Stimulated activated CD4-positive, alpha-beta T cell treated with anti-CD3 and anti-CD28 coated beads, Interleukin-2, amount 100 ng/mL, for 4 hours (primary cell): Measurements from ENCODE around the gene PCSK6.

Experiments
- DNase-seq: peaks from one replicate; pipeline ENCODE4 v3.0.0-alpha.2; 2020; ENCODE audit warnings: low read depth

PCSK6 gene

DNA sequence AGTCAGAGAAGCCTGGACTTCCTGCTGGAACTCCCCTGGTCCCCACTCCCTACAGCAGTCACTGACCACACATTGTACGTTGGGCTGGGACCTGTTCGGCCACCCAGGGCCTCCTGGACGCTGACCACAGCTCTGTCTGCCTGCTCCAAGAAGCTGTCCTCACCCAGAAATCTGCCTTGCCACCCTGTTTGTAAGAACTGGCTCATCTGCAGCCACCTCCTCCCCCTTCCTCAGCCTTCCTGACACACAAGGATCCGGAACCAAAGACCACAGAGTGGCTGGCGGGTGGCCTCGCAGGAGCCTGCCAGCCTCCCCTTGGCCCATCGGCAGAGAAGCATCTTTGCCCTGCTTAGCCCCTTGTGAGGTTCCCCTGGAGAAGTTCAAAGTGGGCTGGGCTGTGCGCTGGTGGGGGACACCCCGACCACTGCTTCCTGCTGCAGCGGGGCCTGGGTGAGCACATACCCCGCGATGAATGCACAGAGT is 91.9 kb downstream of the PCSK6 start:
- no peak for DNase-seq

- DNase-seq = no peak
Observed at GRCh38 chr15:101396484-101397261, 92.8 kb downstream of the PCSK6 start.

DNA sequence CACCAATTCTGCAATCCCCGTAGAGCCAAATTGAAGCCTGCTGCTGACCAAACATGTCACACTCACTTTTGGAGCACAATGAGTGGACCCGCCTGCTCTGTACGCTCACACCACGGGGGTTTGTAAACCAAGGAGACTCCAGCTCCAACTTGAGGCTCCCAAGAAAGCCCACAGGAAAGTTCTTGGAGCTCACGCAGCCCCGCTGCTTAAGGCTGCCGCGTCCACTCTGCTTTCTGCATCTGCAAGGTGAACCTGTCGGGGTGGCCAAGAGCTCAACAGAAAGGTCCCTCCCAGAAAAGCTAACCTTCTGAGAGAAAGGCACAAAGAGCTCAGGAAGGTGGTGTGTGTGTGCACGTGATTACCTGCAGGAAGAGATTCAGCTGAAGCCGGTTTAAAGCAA is 94.9 kb downstream of the PCSK6 start:
- no peak for DNase-seq

DNA sequence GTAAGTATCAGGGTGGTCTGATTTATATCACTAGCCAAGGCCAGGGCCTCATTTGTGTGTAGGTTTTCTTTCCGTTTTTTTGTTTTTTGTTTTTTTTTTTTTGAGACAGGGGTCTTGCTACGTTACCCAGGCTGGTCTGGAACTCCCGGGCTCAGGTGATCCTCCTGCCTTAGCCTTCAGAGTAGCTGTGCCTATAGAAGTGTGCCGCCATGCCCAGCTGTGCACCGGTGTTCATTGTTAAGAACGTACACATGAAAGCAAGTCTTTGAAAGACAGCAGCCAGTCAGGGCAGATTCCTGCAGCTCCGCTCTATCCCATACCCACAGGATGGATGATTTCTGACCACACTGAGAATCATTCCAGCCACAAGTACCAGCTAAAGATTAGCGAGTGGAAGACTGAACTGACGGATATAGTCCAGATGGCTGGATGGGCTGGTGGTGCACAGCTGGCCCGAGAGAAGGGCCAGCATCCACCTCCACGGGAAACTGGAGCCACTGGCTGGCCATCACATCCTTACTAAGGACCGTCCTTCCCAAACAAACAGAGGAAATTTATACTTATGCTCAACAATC is 95.4 kb downstream of the PCSK6 start:
- no peak for DNase-seq

- DNase-seq = no peak
Observed at GRCh38 chr15:101393172-101393571, 96.3 kb downstream of the PCSK6 start.

DNA sequence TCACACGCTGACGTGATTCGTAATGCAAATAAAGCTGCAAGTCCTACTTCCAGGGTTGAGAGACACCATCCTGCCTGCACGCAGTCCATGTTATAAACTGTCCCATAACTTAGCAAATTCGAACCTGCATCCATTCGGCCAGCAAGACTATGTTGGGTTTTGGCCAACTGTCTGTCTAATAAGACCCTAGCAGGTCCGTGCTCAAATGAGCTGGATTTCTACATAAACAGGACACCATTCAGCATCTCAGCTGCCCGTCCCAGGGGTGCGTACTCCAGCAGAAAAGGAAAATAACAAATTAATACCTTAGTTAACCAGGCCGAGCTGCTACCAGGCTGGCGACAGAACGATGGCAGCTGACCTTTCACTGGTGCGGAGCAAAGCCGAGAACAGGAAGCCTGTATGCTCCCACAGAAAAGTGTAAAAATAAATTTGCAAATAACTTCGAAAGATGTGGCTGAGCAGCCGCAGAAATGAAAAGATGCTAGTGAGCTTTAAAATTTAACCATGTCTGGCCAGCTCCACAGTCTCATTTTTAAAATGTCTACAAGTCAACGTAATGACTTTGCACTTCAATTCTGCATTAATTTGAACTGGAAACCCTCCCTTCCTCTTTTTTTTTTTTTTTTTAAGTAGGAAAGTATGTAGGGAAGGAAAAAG is 97.4 kb downstream of the PCSK6 start:
- DNase-seq = no peak

- DNase-seq = no peak
Observed at GRCh38 chr15:101391431-101391830, 98.1 kb downstream of the PCSK6 start.

DNA sequence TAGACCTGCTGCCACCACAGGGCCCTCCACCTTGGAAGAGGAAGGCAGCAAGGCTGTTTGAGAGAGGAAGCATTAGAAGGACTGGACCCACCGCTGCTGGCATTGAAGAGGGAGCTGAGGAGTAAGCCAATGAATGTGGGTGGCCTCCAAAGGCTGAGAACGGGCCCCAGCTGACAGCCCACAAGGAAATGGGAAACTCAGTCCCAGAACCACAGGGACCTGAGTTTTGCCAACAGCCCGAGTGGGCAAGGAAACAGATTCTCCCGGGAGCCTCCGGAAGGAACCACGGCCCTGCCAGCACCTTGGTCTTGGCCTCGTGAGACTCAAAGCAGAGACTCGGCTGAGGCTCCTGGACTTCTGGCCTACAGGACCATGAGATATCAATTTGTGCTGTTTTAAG is 99.0 kb downstream of the PCSK6 start:
- no peak for DNase-seq

DNA sequence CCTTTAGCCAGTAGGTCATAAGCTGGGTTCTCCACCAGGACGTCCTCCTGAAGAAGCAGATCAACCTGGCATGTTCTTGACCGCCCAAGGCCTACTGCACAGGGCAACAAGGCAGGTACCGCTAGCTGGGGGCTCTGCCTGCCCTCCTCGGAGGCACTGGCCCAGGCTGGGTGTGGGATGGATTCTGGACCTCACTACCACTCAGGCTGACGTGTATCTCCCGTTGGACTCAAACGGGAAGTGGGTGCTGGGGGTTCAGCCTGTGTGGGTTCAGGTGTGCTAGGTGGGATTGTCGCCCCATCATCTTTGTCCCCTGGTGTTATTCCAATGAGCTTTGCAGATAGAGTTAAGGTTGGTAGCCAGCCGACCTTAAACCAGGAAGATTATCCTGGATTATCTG is 99.4 kb downstream of the PCSK6 start:
- no peak for DNase-seq

GRCh38 chr15:101389362-101389761 is 100.1 kb downstream of the PCSK6 start:
- DNase-seq = no peak

DNA sequence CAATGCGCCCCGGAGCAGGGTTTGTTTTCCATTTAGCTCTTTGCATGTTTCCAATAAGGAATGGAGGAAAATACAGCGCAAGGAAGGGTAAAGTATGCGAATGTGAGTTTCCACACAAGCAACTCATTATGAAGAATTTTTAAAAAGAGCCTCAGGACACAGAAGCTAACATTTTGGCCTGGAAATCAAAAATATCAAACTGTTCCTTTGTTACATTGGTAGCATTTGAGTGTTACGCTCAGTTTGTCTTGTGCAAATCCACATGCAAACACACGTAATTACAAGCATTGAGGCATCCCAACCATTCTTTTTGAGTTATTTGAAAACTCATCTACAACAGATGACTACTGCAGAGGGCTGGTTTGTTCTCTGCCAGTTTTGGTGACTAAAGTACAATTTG is 101.5 kb downstream of the PCSK6 start:
- DNase-seq = no peak

DNA sequence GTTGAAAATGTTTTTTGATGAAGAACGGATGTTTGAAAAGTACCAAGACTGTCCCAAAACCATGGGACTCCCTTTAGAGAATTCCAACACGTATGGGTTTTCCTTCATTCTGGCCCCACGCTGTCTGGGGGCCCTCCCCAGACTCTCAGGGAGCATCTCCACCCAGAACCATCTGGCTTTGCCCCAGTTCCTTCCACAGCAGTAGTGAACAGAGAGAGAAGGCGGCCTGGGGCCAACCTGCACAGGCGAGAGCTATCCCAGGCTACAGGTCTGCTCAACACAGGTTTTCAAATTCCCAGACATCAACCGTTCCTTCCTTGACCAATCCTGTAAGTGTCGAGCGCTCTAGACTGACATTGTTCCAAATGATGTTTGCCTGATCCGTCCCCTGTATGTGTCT is 101.9 kb downstream of the PCSK6 start:
- DNase-seq = no peak

DNA sequence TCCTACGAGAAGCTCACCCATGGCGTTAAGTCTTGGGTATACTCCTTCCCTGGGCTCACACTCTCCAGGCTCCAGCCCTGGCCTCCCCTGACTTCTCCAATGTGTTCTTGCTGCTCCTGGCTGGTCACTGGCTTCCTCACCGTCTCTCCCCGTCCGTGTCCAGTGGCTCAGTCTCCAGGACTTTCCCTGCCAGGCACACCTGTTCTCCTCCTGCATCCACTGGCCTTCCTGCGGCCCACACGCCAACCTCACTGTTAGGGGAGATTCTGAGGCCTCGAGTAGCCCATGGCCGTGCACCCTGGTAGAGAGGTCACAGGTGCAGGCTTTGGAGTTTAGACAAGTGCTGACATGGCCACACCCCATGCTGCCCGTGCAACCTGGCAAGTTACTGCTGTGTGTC is 102.5 kb downstream of the PCSK6 start:
- DNase-seq = no peak

DNA sequence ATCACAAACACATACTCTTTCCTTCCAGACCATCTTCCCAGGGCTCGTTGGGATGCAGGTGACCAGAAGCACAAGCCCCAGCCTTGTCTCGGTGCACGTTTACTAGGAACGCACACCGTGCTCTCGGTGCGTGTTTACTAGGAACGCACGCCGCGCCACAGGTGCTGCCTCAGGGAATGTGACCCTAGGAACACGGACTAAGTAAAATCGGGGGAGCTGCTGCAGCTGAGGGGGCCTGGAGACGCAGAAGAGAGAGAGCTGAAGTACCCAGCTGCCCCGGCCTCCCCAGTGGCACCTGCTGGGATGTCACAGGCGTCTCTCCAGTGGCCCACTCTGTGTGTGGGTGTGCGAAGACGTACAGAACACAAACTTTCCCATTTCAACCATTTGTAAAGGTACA is 103.5 kb downstream of the PCSK6 start:
- DNase-seq = no peak

DNA sequence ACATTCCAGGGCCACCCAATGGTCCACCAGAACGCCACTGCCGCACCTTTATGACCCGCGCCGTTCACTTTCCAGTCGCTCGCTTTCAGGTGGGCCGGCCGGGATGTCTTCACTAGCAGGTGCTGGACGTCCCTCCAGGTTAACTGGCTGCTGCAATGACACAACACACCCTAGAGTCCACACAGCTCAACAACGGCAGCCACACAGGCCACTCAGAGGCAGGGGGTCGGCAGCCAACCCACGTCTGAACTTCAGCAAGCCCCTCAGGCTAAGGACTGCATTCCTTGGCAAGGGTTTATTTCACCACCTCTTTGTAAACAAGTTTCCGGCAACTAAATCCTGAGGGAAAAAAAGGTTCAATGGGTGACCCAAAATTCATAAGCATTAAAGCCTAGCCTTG is 105.2 kb downstream of the PCSK6 start:
- no peak for DNase-seq

GRCh38 chr15:101382544-101382943 is 107.0 kb downstream of the PCSK6 start:
- DNase-seq = no peak

- DNase-seq = no peak
Observed at GRCh38 chr15:101381671-101382212, 107.8 kb downstream of the PCSK6 start.

DNA sequence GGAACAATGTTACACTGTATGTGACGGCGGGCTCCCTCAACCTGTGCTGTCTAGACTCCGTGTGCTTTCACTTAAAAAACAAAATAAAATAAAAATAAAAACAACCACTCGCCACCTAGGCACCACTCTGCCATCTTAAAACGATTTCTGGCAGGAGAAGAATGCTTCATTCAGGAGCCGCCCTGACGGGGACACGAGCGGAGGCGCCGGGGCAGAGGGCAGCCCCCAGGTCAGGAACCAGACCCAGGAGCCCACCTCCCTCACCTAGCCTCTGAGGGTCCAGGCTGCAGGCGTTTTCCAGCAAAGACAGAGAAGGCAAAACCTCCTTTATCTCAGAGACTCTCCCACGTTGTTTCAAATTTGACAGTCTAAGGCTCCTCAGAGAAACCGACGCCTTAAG is 109.4 kb downstream of the PCSK6 start:
- no peak for DNase-seq

DNA sequence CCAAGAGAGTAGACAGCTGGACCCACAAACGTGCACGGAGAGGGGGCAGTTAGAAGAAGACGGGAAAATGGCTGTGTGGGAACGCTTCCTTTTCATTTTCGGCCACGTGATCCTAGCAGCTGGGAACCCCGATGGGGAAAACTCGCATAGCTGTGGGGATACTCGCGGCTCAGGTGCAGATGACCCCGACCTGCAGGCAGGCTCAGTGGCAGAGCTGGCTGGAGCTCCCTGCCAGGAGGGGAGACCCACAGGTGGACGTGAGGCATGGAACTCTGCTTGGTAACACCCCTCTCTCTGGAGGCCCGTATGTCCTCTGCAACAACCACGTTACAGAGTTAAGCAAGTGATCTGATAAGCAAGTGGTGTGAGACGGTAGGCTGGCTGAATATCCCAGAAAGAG is 109.9 kb downstream of the PCSK6 start:
- no peak for DNase-seq

GRCh38 chr15:101378879-101379278 is 110.6 kb downstream of the PCSK6 start:
- no peak for DNase-seq

- no peak for DNase-seq
Observed at GRCh38 chr15:101378171-101378755, 111.2 kb downstream of the PCSK6 start.

DNA sequence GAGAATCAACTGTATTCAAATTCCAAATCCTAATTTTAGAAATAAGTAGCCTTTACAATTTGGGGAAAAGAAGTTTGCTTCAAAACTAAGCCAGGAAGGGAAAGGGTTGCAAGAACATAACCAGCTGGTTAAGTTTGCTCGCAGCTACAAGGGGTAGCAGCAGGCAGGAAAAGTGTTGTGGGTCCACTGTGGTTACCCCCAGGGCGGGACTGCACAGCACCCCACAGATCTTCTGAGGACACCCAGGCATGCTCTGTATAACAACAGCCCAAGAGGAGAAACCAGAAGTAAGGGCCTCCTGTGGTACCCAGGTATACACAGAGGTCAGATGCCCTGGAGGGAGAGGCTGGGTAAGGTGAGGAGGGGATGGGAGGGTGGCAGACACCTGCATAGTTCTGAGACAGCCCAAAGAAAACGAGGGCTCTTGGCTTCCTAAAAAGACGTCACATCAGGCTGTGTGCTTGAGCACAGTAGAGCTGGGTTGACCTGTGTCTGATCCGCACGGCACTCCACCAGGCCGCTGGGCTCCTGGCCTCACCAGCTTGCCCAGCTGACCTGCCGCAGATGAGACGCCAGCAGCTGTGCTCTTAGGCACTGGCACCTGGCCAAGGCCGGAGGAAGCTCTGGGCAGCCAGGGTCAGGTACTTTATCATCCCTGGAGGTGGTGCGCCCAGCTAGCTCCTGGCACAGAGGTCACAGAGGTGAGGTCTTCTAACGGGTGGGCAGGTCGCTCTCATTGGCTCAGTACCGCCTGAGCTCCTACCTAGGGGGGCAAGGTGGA is 112.7 kb downstream of the PCSK6 start:
- no peak for DNase-seq
